ENCODE measurements around the gene GSE1.
A peak's percentile ranks its signal among the peaks of the same experiment; 100 is the strongest.

Gene GSE1

DNA sequence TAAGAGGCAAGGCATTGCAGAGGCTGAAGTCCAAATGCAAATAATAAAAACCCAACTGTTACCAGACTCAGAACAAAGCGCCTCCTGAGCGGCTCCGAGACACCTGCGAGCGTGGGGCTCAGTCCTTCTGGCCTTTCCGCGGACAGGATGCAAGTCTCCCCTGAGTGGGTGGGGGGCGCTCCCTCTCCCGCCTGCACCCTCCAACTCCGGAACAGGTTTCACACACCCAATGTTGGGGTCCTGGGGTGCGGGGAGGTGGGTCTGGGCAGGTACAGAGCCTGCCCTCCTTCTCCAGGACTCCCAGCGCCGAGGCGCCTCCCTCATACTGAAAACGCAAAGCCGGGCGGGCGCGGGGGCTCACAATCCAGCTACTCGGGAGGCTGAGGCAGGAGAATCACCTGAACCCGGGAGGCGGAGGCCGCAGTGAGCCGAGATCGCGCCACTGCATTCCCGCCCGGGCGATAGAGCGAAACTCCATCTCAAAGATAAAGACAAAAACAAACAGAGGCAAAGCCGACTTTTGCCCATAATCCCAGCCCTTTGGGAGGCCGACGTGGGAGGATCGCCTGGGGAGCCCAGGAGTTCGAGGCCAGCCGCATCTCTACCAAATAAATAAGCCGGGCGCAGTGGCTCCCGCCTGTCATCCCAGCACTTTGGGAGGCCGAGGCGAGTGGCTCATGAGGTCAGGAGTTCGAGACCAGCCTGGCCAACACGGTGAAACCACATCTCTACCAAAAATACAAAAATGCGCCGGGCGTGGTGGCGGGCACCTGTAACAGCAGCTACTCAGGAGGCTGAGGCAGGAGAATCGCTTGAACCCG is 74.7 kb downstream of the GSE1 start:
- H3K79me2 ChIP-seq (ENCODE audit: control insufficient read depth, low read length), result peaks cover 58% of the 10 kb centered on the region
- H3K36me3 ChIP-seq (ENCODE audit: control insufficient read depth, low read length), result peaks cover 54% of the 10 kb centered on the region
- peaks cover 44% of the 10 kb centered on the region for H3K4me1 ChIP-seq (ENCODE audit: control insufficient read depth, low read length)
- H3K27ac ChIP-seq (ENCODE audit: low read depth, low read length), result peak overlapping the region; percentile 90
- H3K4me2 ChIP-seq (ENCODE audit: low read length), result peak overlapping the region; percentile 93
- TF ChIP-seq EZH2phosphoT487 (IDR thresholded peaks at IDR 0.05; ENCODE audit: borderline replicate concordance, low read length), result no peak
- TF ChIP-seq, protein P1, sequence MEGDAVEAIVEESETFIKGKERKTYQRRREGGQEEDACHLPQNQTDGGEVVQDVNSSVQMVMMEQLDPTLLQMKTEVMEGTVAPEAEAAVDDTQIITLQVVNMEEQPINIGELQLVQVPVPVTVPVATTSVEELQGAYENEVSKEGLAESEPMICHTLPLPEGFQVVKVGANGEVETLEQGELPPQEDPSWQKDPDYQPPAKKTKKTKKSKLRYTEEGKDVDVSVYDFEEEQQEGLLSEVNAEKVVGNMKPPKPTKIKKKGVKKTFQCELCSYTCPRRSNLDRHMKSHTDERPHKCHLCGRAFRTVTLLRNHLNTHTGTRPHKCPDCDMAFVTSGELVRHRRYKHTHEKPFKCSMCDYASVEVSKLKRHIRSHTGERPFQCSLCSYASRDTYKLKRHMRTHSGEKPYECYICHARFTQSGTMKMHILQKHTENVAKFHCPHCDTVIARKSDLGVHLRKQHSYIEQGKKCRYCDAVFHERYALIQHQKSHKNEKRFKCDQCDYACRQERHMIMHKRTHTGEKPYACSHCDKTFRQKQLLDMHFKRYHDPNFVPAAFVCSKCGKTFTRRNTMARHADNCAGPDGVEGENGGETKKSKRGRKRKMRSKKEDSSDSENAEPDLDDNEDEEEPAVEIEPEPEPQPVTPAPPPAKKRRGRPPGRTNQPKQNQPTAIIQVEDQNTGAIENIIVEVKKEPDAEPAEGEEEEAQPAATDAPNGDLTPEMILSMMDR (IDR thresholded peaks at IDR 0.05; ENCODE audit: low read depth, low read length, poor library complexity, severe bottlenecking), result no peak
- peaks cover 21% of the 10 kb centered on the region for H3F3A ChIP-seq (ENCODE audit: control insufficient read depth, insufficient read depth)
- H3K9me3 ChIP-seq (ENCODE audit: control insufficient read depth, insufficient read depth, low read length), result no peaks in the 10 kb centered on the region
- peak overlapping the region; percentile 98 for H3K4me3 ChIP-seq (ENCODE audit: low read length)
- H4K20me1 ChIP-seq (ENCODE audit: control insufficient read depth, insufficient read depth, low read depth, low read length), result peaks cover 16% of the 10 kb centered on the region; the same call in 1 of the 2 replicates
- no peaks in the 10 kb centered on the region for H3K9me2 ChIP-seq (replicated peaks; ENCODE audit: control insufficient read depth, low read length)
- peaks cover 19% of the 10 kb centered on the region for H3K27me3 ChIP-seq (ENCODE audit: control insufficient read depth, low read length)

DNA sequence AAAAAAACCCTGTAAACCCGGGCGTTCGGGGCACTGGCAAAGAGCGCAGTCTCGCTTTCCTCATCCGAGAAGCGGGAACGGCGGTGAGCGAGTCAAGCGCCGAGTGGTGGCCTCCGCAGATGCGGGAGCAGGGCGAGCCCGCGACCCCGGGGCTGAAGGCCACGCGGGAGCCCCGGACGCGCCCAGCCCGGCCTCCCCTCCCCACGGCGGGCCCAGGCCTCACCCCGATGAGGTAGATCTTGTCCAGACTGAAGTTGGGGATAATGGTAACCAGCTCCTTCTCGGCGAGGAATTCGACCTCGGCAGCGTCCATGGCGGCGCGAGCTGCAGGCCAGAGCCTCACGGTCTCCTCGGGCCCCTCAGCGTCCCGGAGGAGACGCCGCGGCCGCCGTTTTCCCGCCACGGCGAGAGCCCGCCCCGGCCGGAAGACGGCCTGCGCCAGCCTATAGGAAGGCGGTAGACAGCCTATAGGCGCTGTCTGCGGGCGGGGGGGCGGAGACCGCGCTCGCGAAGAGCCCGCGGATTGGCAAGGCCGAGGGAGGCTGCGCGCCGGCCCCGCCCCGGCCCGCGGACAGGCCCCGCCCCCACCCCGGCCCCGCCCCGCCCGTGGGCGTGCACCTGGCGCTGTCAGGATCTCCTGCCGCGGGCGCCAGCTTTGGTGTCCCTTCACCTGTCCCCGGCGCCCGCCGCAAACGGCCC is 75.6 kb downstream of the GSE1 start, which contains the start of gene GINS2:
GINS2 (minus strand) TSS at position 369 of the 699 bp plus-strand sequence; CDS start at position 313, 56 bp downstream.
- no peaks in the 10 kb centered on the region for H3K9me3 ChIP-seq (ENCODE audit: control insufficient read depth, insufficient read depth, low read length)
- H3F3A ChIP-seq (ENCODE audit: control insufficient read depth, insufficient read depth), result peaks cover 21% of the 10 kb centered on the region
- peaks cover 44% of the 10 kb centered on the region for H3K4me1 ChIP-seq (ENCODE audit: control insufficient read depth, low read length)
- H3K4me3 ChIP-seq (ENCODE audit: low read length), result peak within 1 kb of the TSS; percentile 98
- H3K4me2 ChIP-seq (ENCODE audit: low read length), result peak within 1 kb of the TSS; percentile 93
- peak within 1 kb of the TSS; percentile 90 for H3K27ac ChIP-seq (ENCODE audit: low read depth, low read length)
- H3K36me3 ChIP-seq (ENCODE audit: control insufficient read depth, low read length), result peaks cover 45% of the 10 kb centered on the region
- peaks cover 49% of the 10 kb centered on the region for H3K79me2 ChIP-seq (ENCODE audit: control insufficient read depth, low read length)
- TF ChIP-seq EZH2phosphoT487 (IDR thresholded peaks at IDR 0.05; ENCODE audit: borderline replicate concordance, low read length), result no peak
- TF ChIP-seq, protein P1 (IDR thresholded peaks at IDR 0.05; ENCODE audit: low read depth, low read length, poor library complexity, severe bottlenecking), result no peak
- H3K9me2 ChIP-seq (replicated peaks; ENCODE audit: control insufficient read depth, low read length), result no peaks in the 10 kb centered on the region
- peaks cover 21% of the 10 kb centered on the region for H3K27me3 ChIP-seq (ENCODE audit: control insufficient read depth, low read length)
- H4K20me1 ChIP-seq (ENCODE audit: control insufficient read depth, insufficient read depth, low read depth, low read length), result peaks cover 13% of the 10 kb centered on the region; the same call in 1 of the 2 replicates

- peak overlapping the region; percentile 58 for H3K4me3 ChIP-seq (ENCODE audit: low read length)
- H3K27ac ChIP-seq (ENCODE audit: low read depth, low read length), result no peak overlapping the region
- H3K36me3 ChIP-seq (ENCODE audit: control insufficient read depth, low read length), result peaks cover 38% of the 10 kb centered on the region
- peaks cover 43% of the 10 kb centered on the region for H3K79me2 ChIP-seq (ENCODE audit: control insufficient read depth, low read length)
- H3F3A ChIP-seq (ENCODE audit: control insufficient read depth, insufficient read depth), result peaks cover 20% of the 10 kb centered on the region
- no peaks in the 10 kb centered on the region for H3K9me2 ChIP-seq (replicated peaks; ENCODE audit: control insufficient read depth, low read length)
- H3K9me3 ChIP-seq (ENCODE audit: control insufficient read depth, insufficient read depth, low read length), result no peaks in the 10 kb centered on the region
- peaks cover 21% of the 10 kb centered on the region for H3K27me3 ChIP-seq (ENCODE audit: control insufficient read depth, low read length)
- TF ChIP-seq EZH2phosphoT487 (IDR thresholded peaks at IDR 0.05; ENCODE audit: borderline replicate concordance, low read length), result no peak
- TF ChIP-seq, protein P1 (IDR thresholded peaks at IDR 0.05; ENCODE audit: low read depth, low read length, poor library complexity, severe bottlenecking), result no peak
- H3K4me2 ChIP-seq (ENCODE audit: low read length), result peak overlapping the region; percentile 68
- 0 out of 2 replicates have a peak, but pooled peaks cover 8% of the 10 kb centered on the region for H4K20me1 ChIP-seq (ENCODE audit: control insufficient read depth, insufficient read depth, low read depth, low read length)
- H3K4me1 ChIP-seq (ENCODE audit: control insufficient read depth, low read length), result peaks cover 41% of the 10 kb centered on the region
Observed at GRCh38 chr16:85689285-85689949, 76.3 kb downstream of the GSE1 start.

Measured in DOHH2 (cell line).